Neural crest cell (in vitro differentiated cells): ENCODE measurements around the gene SLC2A4RG. TPM values are rescaled to one million over a fixed set of nuclear protein-coding genes. Genes with fewer than 3 reads are reported as not detected.

Experiments
- DNase-seq: peaks from one replicate; pipeline ENCODE4 v3.0.0; 2021; ENCODE audit warnings: low read depth, mixed read lengths, low spot score
- H3K27ac Mint-ChIP-seq: one replicate; pipeline ENCODE4 v1.8.0; 2021; ENCODE audit warnings: mild to moderate bottlenecking, mixed read lengths; ENCODE audit not compliant: unreplicated experiment
- H3K27me3 Mint-ChIP-seq: 2 replicates; pipeline ENCODE4 v1.8.0; 2021; ENCODE audit warnings: low read depth, mild to moderate bottlenecking, mixed read lengths
- H3K36me3 Mint-ChIP-seq: 2 replicates; pipeline ENCODE4 v1.8.0; 2021; ENCODE audit warnings: low read depth, mild to moderate bottlenecking, mixed read lengths
- H3K4me1 Mint-ChIP-seq: 2 replicates; pipeline ENCODE4 v1.8.0; 2021; ENCODE audit warnings: mixed read lengths
- H3K4me3 Mint-ChIP-seq: one replicate; pipeline ENCODE4 v1.8.0; 2021; ENCODE audit warnings: mild to moderate bottlenecking, mixed read lengths
- H3K9me3 Mint-ChIP-seq: 2 replicates; pipeline ENCODE4 v1.8.0; 2021; ENCODE audit warnings: mixed read lengths
- total RNA-seq: library from RNA; stranded (reverse); gene quantifications from 2 replicates; pipeline ENCODE4 v1.2.1, GENCODE V29; 2021
- TF ChIP-seq, protein P1 (sequence below): fragments of 200-600 bp; sonication (generic); conservative IDR thresholded peaks from 2 replicates; pipeline ENCODE4 v1.5.0; 2021; ENCODE audit warnings: antibody characterized with exemption, mild to moderate bottlenecking

The SLC2A4RG gene
- total RNA-seq, 1 donor from 2014 or later: 79.1 TPM

DNA sequence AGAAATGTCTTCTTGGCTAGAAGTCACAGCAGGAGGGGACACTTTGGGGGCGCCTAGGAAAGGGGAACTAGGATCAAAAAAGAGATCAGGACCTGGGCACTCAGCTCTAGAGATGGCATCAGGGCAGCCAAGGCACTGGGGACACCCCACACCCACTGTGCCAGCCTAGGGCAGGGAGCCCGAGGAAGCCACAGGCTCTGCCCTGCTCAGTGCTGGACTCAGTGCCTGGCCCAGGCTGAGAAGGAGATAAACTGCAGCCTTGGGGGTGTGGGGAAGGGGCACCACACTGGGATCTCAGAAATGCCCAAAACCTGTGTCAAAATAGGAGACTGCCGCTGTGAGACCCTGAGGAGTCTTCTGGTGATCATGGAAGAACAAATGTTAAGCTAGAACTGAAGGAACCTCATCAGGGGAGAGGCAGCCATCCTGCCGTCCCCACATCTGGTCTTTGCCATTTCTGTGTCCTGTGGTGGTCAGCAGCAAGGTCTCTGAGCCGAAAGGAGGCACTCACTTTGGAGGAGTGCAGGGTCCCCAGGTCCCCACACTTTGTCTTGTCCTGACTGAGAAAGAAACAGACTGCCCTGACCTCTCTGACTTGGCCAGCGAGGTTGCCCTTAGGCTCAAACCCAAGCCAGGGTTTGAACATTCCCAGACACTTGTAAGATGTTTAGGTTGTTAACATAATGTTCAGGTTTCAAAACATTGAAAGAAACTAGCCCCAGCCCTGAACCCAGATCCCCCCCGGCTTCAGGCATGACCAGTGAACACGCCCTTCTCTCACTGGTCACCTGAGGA lies 34.1 kb upstream of the SLC2A4RG start:
- DNase-seq: no peak
- TF ChIP-seq, protein P1, sequence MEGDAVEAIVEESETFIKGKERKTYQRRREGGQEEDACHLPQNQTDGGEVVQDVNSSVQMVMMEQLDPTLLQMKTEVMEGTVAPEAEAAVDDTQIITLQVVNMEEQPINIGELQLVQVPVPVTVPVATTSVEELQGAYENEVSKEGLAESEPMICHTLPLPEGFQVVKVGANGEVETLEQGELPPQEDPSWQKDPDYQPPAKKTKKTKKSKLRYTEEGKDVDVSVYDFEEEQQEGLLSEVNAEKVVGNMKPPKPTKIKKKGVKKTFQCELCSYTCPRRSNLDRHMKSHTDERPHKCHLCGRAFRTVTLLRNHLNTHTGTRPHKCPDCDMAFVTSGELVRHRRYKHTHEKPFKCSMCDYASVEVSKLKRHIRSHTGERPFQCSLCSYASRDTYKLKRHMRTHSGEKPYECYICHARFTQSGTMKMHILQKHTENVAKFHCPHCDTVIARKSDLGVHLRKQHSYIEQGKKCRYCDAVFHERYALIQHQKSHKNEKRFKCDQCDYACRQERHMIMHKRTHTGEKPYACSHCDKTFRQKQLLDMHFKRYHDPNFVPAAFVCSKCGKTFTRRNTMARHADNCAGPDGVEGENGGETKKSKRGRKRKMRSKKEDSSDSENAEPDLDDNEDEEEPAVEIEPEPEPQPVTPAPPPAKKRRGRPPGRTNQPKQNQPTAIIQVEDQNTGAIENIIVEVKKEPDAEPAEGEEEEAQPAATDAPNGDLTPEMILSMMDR: no peak
- no peaks in the 10 kb centered on the region for H3K9me3 Mint-ChIP-seq
- peaks cover 2% of the 10 kb centered on the region for H3K27me3 Mint-ChIP-seq
- peak overlapping the region; percentile 90 for H3K4me3 Mint-ChIP-seq
- peaks cover 19% of the 10 kb centered on the region for H3K4me1 Mint-ChIP-seq
- H3K27ac Mint-ChIP-seq: no peak overlapping the region
- H3K36me3 Mint-ChIP-seq: peaks cover 4% of the 10 kb centered on the region

DNA sequence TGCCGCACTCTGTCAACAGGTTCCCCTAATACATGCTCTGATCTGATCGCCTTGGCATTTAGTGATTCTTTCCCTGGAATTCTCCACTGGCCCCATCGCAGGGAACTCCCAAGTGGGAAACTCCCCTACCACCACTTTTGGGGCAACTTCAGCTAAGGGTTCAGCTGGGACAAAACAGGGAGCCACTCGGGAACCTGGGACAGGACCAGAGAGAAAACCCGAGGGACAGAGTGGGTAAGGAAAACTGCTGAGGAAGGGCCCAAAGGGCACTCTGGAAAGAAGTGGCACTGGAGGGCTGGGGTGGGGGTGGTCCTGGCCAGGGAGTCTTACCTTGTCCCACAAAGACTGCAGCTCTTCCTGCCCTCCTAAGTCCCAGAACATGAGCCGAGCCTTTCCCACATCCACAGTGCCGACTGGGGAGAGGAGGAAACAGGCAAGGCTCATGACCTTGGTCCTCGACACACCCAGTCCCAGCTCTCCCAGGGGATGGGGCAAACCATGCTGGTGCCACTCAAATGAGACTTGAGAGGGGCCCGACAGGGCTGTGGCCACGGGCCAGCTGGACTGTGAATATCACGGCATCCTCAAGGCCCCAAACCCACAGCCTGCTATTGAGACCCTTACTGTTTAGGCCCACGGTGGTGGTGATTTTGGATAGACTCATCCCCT lies 33.4 kb upstream of the SLC2A4RG start:
- H3K27ac Mint-ChIP-seq: no peak overlapping the region
- no peaks in the 10 kb centered on the region for H3K9me3 Mint-ChIP-seq
- TF ChIP-seq, protein P1: no peak
- no peaks in the 10 kb centered on the region for H3K27me3 Mint-ChIP-seq
- peaks cover 21% of the 10 kb centered on the region for H3K4me1 Mint-ChIP-seq
- H3K36me3 Mint-ChIP-seq: peaks cover 9% of the 10 kb centered on the region
- DNase-seq: no peak
- H3K4me3 Mint-ChIP-seq: peak overlapping the region; percentile 90

DNA sequence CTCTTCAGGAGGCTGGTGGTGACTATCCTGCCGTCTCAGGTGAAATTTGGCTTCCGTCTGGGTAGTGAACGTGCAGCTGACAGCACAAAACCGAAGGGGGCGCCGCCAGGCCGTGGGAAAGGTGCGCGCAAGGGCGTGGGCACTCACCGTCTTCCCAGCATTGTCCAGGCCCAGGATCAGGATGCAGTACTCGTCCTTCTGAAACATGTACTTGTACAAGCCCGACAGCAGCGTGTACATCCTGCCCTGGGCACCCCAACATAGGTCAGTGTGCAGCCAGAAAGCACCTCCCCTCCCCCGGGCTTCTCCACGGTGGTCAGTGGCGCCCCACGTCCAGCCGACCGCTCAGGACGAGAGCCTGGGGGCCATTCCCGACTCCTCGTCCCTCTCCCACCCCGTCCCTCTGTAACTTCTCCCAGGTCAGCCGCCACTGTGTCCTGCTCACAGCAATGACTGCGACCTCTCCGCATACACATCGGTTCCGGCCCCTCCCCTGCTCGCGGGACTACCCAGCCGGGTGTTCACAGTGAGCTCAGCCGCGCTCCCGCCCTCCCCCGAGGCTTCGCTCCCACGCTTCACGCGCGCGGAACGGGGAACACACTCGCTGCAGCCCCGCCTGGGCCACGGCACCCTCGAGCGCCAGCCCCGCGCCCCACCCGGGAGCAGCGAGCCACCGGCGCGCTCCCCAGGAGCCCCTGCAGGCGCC lies 32.6 kb upstream of the SLC2A4RG start:
- Mint-ChIP-seq H3K27me3 (no peaks in the 10 kb centered on the region), H3K9me3 (no peaks in the 10 kb centered on the region), H3K4me3 (peak overlapping the region; percentile 90), H3K27ac (peak overlapping the region; percentile 65), H3K4me1 (peaks cover 21% of the 10 kb centered on the region), H3K36me3 (peaks cover 13% of the 10 kb centered on the region)
- DNase-seq: no peak
- TF ChIP-seq, protein P1: peak; percentile 51

DNA sequence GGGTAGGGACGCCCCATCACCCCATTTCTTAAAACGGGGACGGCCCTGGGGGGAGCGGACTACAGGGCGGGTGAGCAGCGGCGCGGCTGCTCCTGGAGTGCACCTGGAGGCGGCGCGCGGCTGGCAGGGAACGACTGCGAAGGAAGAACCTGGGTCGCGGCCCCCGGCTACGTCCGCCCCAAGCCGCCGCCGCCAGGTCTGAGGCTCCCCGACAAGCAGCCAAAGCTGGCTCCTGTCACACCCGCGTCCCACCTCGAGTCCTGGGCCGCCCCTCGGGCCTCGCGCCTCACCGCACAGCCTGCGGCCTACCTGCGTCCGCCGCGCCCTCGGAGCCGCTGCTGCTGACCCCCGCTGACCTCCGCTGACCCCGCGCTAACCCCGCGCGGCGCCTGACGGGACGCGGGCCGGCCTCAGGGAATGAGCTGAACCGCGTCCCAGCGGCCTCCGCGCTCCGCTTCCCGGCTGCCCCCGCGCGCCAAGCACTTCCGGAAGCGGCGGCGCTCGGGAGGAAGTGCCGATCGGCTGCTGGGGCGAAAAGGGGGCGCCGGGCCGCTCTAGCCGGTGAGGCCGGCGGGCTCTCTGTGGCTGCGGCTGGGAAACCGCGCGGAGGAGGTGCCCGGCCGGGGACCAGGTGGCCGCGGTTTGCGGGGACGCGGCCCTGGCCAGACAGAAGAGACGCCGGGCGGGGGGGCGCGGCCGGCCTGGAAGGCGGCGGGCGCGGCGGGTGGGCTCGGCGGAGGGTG lies 31.8 kb upstream of the SLC2A4RG start, which contains the start of the genes ARFRP1 and ZGPAT:
ARFRP1 (minus strand) TSS at position 419 of the 743 bp plus-strand sequence. CDS start 885 bp downstream, outside the sequence.
ZGPAT (plus strand) TSS at position 482 of the 743 bp plus-strand sequence. CDS start 542 bp downstream, outside the sequence.
- TF ChIP-seq, protein P1: no peak
- Mint-ChIP-seq H3K4me3 (peak within 1 kb of the TSS; percentile 90), H3K27me3 (no peaks in the 10 kb centered on the region), H3K9me3 (peaks cover 4% of the 10 kb centered on the region), H3K27ac (peak within 1 kb of the TSS; percentile 65), H3K4me1 (peaks cover 24% of the 10 kb centered on the region), H3K36me3 (peaks cover 19% of the 10 kb centered on the region)
- peak; percentile 83 for DNase-seq
